Mesodermal cell (in vitro differentiated cells): ENCODE results near the gene TSFM.
A peak's percentile ranks its signal among the peaks of the same experiment; 100 is the strongest.
"Not testable (repeated sequence)": the region's sequence is repeated elsewhere in the genome, so short reads cannot be mapped to it uniquely, and the experiment has no call there.

ENCODE experiments used
- H3K27ac ChIP-seq: 2 replicates; pipeline ENCODE4 v1.7.0; 2013; ENCODE audit warnings: mild to moderate bottlenecking, low read depth, low read length, moderate library complexity; ENCODE audit not compliant: severe bottlenecking
- H3K36me3 ChIP-seq: 2 replicates; pipeline ENCODE4 v1.7.1; 2013; ENCODE audit warnings: mild to moderate bottlenecking, low read length, moderate library complexity; ENCODE audit not compliant: control insufficient read depth, insufficient read depth
- H3K4me1 ChIP-seq: one replicate; pipeline ENCODE4 v1.7.1; 2013; ENCODE audit warnings: mild to moderate bottlenecking, low read length; ENCODE audit not compliant: insufficient read depth, control insufficient read depth, poor library complexity, severe bottlenecking
- H3K4me3 ChIP-seq: 2 replicates; pipeline ENCODE4 v1.7.0; 2013; ENCODE audit warnings: low read length, control low read depth, mild to moderate bottlenecking; ENCODE audit not compliant: insufficient read depth, poor library complexity, severe bottlenecking; ENCODE audit errors: extremely low read depth
- H3K9me3 ChIP-seq: 2 replicates; pipeline ENCODE4 v1.7.1; 2013; ENCODE audit warnings: mild to moderate bottlenecking, low read length, moderate library complexity; ENCODE audit not compliant: control insufficient read depth
- WGBS, 2 experiments: methylation state at CpG; one replicate each; pipeline ENCODE4 v1.1.5; 2013; ENCODE audit warnings: missing lambda C conversion rate in 2 of 2; ENCODE audit not compliant: insufficient coverage in 2 of 2; 5-methylcytosine and 5-hydroxymethylcytosine counted together

The TSFM gene

GRCh38 chr12:57817261-57817989 lies 34.8 kb downstream of the TSFM start:
- Histone ChIP-seq H3K36me3 (peaks cover 39% of the 10 kb centered on the region), H3K4me3 (no peak overlapping the region), H3K9me3 (no peaks in the 10 kb centered on the region), H3K27ac (peak overlapping the region; percentile 47), H3K4me1 (no peaks in the 10 kb centered on the region)
- WGBS, 2 experiments, result 95 to 98% methylated on average over 7 to 8 of the region's 8 CpGs

GRCh38 chr12:57817990-57818331 lies 35.4 kb downstream of the TSFM start:
- not testable (repeated sequence) for H3K4me3 ChIP-seq, H3K9me3 ChIP-seq, H3K4me1 ChIP-seq
- Histone ChIP-seq H3K36me3 (peaks cover 44% of the 10 kb centered on the region), H3K27ac (peak overlapping the region; percentile 47)
- 98 to 100% methylated on average over 1 to 3 of the region's 3 CpGs for WGBS, 2 experiments

GRCh38 chr12:57820119-57820518 lies 37.5 kb downstream of the TSFM start:
- H3K9me3 ChIP-seq, H3K27ac ChIP-seq, H3K4me3 ChIP-seq, H3K4me1 ChIP-seq: not testable (repeated sequence)
- peaks cover 66% of the 10 kb centered on the region for H3K36me3 ChIP-seq
- 91 to 93% methylated on average over 6 to 7 of the region's 8 CpGs for whole genome bisulfite sequencing, 2 experiments

GRCh38 chr12:57821015-57821414 lies 38.4 kb downstream of the TSFM start:
- not testable (repeated sequence) for H3K4me3 ChIP-seq, H3K27ac ChIP-seq, H3K9me3 ChIP-seq, H3K4me1 ChIP-seq
- H3K36me3 ChIP-seq, result peaks cover 75% of the 10 kb centered on the region
- WGBS, 2 experiments, result 100% methylated on average over 1 to 2 of the region's 5 CpGs

GRCh38 chr12:57821474-57822214 lies 39.1 kb downstream of the TSFM start:
- H3K4me3 ChIP-seq, result no peak overlapping the region
- no peaks in the 10 kb centered on the region for H3K4me1 ChIP-seq
- no peak overlapping the region for H3K27ac ChIP-seq
- peaks cover 81% of the 10 kb centered on the region for H3K36me3 ChIP-seq
- WGBS, 2 experiments, result 89 to 97% methylated on average over 3 to 7 of the region's 10 CpGs
- H3K9me3 ChIP-seq, result no peaks in the 10 kb centered on the region

GRCh38 chr12:57822392-57823130 lies 40.0 kb downstream of the TSFM start:
- Histone ChIP-seq H3K4me3 (no peak overlapping the region), H3K27ac (no peak overlapping the region), H3K36me3 (peaks cover 90% of the 10 kb centered on the region), H3K9me3 (no peaks in the 10 kb centered on the region), H3K4me1 (no peaks in the 10 kb centered on the region)
- WGBS, 2 experiments, result 92 to 94% methylated on average over 6 of the region's 10 CpGs

GRCh38 chr12:57823131-57823907 lies 40.7 kb downstream of the TSFM start:
- Histone ChIP-seq H3K4me3 (no peak overlapping the region), H3K36me3 (peaks cover 97% of the 10 kb centered on the region), H3K9me3 (no peaks in the 10 kb centered on the region), H3K4me1 (no peaks in the 10 kb centered on the region), H3K27ac (no peak overlapping the region)
- WGBS, 2 experiments, result 93 to 94% methylated on average over 15 to 17 of the region's 17 CpGs

GRCh38 chr12:57823908-57824640 lies 41.5 kb downstream of the TSFM start:
- no peaks in the 10 kb centered on the region for H3K4me1 ChIP-seq
- peaks cover 98% of the 10 kb centered on the region for H3K36me3 ChIP-seq
- 93 to 98% methylated on average over 15 to 17 of the region's 18 CpGs for WGBS, 2 experiments
- H3K27ac ChIP-seq, result no peak overlapping the region
- no peaks in the 10 kb centered on the region for H3K9me3 ChIP-seq
- no peak overlapping the region for H3K4me3 ChIP-seq

GRCh38 chr12:57825451-57825850 lies 42.9 kb downstream of the TSFM start:
- H3K4me3 ChIP-seq, result no peak overlapping the region

GRCh38 chr12:57826400-57826799 lies 43.8 kb downstream of the TSFM start:
- Histone ChIP-seq H3K36me3 (peaks cover 86% of the 10 kb centered on the region), H3K4me3 (no peak overlapping the region), H3K9me3 (no peaks in the 10 kb centered on the region), H3K4me1 (no peaks in the 10 kb centered on the region), H3K27ac (no peak overlapping the region)
- WGBS, 2 experiments, result 80 to 100% methylated on average over 1 of the region's 2 CpGs

More at GRCh38 chr12:57825451-57825850, 42.9 kb downstream of the TSFM start:
- Histone ChIP-seq H3K36me3 (peaks cover 95% of the 10 kb centered on the region), H3K4me1 (no peaks in the 10 kb centered on the region), H3K9me3 (no peaks in the 10 kb centered on the region), H3K27ac (no peak overlapping the region)
- WGBS, 2 experiments, result 100% methylated on average over 2 of the region's 2 CpGs
